Measurements from ENCODE around the gene UBN1.

UBN1 gene

GRCh38 chr16:4820652-4821051, 26.6 kb upstream of the UBN1 start:
- DNase-seq (ENCODE audit: low read depth in 2 of 2), result no peak

- no peak for DNase-seq (ENCODE audit: low read depth in 2 of 2)
Measured at GRCh38 chr16:4825196-4825595, 22.1 kb upstream of the UBN1 start.

- DNase-seq (ENCODE audit: low read depth in 2 of 2), result no peak
Measured at GRCh38 chr16:4826526-4826925, 20.8 kb upstream of the UBN1 start.

- no peak for DNase-seq (ENCODE audit: low read depth in 2 of 2)
Measured at GRCh38 chr16:4826980-4827379, 20.3 kb upstream of the UBN1 start.

- no peak for DNase-seq (ENCODE audit: low read depth in 2 of 2)
Measured at GRCh38 chr16:4828567-4829321, 18.5 kb upstream of the UBN1 start.

GRCh38 chr16:4830408-4830807, 16.9 kb upstream of the UBN1 start:
- DNase-seq (ENCODE audit: low read depth in 2 of 2), result no peak

- no peak for DNase-seq (ENCODE audit: low read depth in 2 of 2)
Measured at GRCh38 chr16:4831616-4832015, 15.7 kb upstream of the UBN1 start.

- no peak for DNase-seq (ENCODE audit: low read depth in 2 of 2)
Measured at GRCh38 chr16:4832698-4833343, 14.5 kb upstream of the UBN1 start.

GRCh38 chr16:4833584-4833983, 13.7 kb upstream of the UBN1 start:
- DNase-seq (ENCODE audit: low read depth in 2 of 2), result no peak

- DNase-seq (ENCODE audit: low read depth in 2 of 2), result no peak
Measured at GRCh38 chr16:4836727-4837126, 10.6 kb upstream of the UBN1 start.

- no peak for DNase-seq (ENCODE audit: low read depth in 2 of 2)
Measured at GRCh38 chr16:4837733-4838501, 9.4 kb upstream of the UBN1 start.

- DNase-seq (ENCODE audit: low read depth in 2 of 2), result no peak
Measured at GRCh38 chr16:4839942-4840341, 7.3 kb upstream of the UBN1 start.

GRCh38 chr16:4840984-4841383, 6.3 kb upstream of the UBN1 start:
- DNase-seq (ENCODE audit: low read depth in 2 of 2), result no peak

GRCh38 chr16:4846503-4846900, 779 bp upstream of the UBN1 start:
- peak in 1 of 2 donors; percentile 16 for DNase-seq (ENCODE audit: low read depth in 2 of 2)

GRCh38 chr16:4847774-4848587, 700 bp downstream of the UBN1 start:
- peak in 1 of 2 donors; percentile 8 for DNase-seq (ENCODE audit: low read depth in 2 of 2)

GRCh38 chr16:4850211-4850610, 2.9 kb downstream of the UBN1 start:
- no peak for DNase-seq (ENCODE audit: low read depth in 2 of 2)

GRCh38 chr16:4852221-4852872, 5.1 kb downstream of the UBN1 start:
- no peak for DNase-seq (ENCODE audit: low read depth in 2 of 2)

GRCh38 chr16:4855371-4855770, 8.1 kb downstream of the UBN1 start:
- DNase-seq (ENCODE audit: low read depth in 2 of 2), result no peak

GRCh38 chr16:4855804-4856203, 8.5 kb downstream of the UBN1 start:
- DNase-seq (ENCODE audit: low read depth in 2 of 2), result no peak

- no peak for DNase-seq (ENCODE audit: low read depth in 2 of 2)
Measured at GRCh38 chr16:4859190-4859899, 12.1 kb downstream of the UBN1 start.

GRCh38 chr16:4859900-4860255, 12.6 kb downstream of the UBN1 start:
- DNase-seq (ENCODE audit: low read depth in 2 of 2), result no peak
